NCI-H2196 (cell line): Measurements from ENCODE around the gene KCNN4.

Experiments used
- DNase-seq: peaks from one replicate; lab custom pipeline; 2025; ENCODE audit not compliant: unreplicated experiment; lab: John Stamatoyannopoulos, UW

The KCNN4 gene

DNA sequence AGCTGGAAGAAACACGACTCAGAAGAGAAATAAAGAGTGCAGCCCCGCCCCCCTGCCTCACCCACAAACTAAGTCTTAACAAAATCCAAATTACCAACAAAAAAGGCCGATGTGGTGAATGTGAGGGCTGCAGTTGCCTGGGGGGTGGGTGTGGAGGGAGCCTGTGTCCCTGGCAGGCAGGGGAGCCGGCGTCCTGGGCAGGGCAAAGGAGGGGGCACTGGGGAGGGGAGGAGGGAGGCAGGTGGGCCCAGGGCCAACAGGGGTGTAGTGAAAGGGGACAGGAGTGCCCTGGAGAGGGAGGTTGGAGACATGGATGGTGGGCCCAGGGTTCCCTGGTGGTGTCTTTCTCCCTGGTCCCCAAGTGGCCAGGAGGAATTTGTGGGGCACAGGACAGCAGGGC lies 60.9 kb downstream of the KCNN4 start:
- DNase-seq = no peak

DNA sequence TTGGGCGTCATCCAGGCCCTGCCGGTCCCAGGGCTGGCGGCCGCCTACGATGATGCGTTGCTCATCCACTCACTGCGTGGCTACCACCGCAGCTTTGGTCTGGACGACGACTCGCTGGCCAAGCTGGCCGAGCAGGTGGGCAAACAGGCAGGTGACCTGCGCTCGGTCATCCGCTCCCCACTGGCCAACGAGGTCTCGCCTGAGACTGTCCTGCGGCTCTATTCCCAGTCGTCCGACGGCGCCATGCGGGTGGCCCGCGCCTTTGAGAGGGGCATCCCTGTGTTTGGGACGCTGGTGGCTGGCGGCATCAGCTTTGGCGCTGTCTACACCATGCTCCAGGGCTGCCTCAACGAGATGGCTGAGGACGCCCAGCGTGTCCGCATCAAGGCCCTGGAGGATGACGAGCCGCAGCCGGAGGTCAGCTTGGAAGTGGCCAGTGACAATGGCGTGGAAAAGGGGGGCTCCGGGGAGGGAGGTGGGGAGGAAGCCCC lies 61.4 kb downstream of the KCNN4 start:
- no peak for DNase-seq

DNA sequence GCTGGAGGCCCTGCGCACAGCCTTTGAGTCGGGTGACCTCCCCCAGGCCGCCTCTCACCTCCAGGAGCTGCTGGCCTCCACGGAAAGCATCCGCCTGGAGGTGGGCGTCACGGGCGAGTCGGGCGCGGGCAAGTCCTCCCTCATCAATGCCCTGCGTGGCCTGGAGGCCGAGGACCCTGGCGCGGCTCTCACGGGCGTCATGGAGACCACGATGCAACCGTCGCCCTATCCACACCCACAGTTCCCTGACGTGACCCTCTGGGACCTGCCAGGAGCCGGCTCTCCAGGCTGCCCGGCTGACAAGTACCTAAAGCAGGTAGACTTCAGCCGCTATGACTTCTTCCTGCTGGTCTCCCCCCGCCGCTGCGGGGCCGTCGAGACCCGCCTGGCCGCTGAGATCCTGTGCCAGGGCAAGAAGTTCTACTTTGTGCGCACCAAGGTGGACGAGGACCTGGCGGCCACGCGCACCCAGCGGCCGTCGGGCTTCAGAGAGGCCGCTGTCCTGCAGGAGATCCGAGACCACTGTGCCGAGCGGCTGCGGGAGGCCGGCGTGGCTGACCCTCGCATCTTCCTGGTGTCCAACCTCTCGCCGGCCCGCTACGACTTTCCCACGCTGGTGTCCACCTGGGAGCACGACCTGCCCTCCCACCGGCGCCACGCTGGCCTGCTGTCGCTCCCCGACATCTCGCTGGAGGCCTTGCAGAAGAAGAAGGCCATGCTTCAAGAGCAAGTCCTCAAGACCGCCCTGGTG lies 62.0 kb downstream of the KCNN4 start:
- no peak for DNase-seq
